Limb (tissue), 2 donors: ENCODE results near the gene FABP3.

Experiments
- DNase-seq, 2 donors: peaks; one replicate each; pipeline ENCODE4 v3.0.0-alpha.2; 2016; ENCODE audit errors: extremely low spot score in 2 of 2

FABP3 gene

DNA sequence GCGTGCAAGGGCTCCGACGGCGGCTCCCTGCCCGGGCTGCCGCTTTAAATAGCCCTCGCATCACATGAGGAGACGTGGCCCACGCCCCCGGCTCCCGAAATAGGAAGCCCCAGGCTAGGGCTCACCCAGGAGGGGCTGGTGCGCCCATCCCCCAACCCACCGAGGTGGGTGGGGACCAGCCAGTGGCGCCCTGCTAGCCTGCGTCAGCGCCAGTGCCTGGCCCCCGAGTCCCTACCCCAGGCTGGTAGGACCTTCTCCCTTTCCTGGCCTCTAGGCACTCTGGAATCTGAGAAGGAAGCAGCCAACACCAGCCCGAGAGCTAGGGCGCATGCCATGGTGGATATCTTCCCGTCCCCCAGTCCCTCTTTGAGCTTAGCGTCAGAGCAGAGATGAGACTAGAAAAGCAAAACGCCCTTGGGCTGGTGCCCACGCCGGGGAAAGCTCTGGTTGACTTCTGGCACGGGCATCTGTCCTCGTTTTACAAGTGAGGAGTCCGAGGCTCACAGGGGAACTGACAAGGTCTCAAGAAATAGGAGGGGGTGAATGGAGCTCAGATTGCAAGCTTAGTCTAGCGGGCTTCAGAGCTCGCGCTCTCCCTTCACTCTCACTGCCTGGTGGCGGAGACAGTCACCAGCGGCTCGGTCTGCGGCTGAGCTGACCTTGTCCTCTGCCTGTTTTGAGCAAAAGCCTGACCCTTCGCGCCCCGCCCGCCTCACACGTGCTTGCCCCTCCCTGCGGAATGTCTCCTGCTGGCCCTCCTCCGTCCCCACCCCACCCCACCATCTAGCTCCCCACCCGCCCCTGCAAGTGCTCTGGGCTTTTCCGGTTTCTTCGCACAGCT is at the start of gene FABP3:
Gene FABP3 (minus strand): TSS at position 21 of the 841 bp plus-strand sequence. CDS start 62 bp downstream, outside the sequence.
- DNase-seq, result peak; percentile 79 to 83

DNA sequence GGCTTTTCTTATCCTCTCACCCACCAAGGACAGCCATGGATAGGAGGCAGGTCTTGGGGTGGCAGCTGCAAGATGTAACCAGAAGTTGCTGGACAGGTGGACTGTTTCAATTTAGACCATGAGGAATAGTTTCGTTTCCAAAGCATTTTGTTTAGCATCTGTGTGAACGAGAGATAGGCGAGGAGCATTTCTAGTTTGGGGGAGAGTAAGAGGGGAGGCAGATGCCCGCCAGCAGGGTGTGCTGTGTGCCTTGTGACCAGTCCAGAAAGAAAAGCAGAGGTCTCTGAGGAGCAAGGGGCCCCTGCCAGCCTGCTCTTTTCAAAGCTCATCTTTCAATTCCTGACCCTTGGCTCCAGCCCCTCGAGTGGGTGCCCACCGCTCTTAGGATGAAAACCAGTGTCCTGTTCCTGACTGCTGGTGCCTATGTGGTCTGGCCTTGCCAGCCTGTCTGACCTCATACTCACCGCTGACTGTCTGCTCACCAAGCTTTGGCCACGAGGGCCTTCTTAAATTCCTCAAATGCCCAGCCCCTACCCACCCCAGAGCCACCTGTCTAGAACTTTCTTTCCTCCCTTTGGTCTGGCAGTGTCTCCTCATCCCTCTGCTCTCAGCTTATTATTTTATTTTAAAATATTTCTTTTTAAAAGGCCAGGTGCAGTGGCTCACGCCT is 48.6 kb upstream of the FABP3 start:
- peak in 1 of 2 donors; percentile 45 for DNase-seq

- no peak for DNase-seq
These were observed 47.8 kb upstream of the FABP3 start for GRCh38 chr1:31420716-31421115.

GRCh38 chr1:31418626-31419323 is 45.9 kb upstream of the FABP3 start:
- no peak for DNase-seq

DNA sequence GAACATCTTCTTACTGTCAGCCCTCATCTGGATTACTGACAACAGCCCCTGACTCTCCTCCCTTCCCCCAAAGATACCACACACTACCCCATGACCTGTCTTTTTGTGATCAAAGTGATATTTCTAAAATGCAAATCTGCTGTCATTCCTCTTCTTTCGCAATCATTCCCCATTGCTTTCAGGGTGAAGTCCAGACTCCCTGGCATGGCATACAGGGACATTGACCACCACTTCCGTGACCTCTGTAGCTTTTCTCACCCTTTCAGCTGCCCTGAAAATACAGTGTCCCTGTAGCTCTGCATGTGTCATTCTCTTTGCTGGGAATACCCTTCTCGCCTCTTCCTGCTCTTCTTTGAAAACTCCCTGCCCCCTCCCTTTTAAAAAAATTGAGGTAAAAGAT is 44.3 kb upstream of the FABP3 start:
- DNase-seq, result no peak

GRCh38 chr1:31416101-31416736 is 43.3 kb upstream of the FABP3 start:
- DNase-seq, result no peak

- DNase-seq, result no peak
These were observed 42.8 kb upstream of the FABP3 start for GRCh38 chr1:31415658-31416057.

- DNase-seq, result no peak
These were observed 42.1 kb upstream of the FABP3 start for GRCh38 chr1:31414980-31415370.

- DNase-seq, result peak; percentile 67 to 85
These were observed 40.6 kb upstream of the FABP3 start for GRCh38 chr1:31413405-31414001.

GRCh38 chr1:31412732-31413404 is 40.0 kb upstream of the FABP3 start, which contains the start of gene SERINC2:
SERINC2 (plus strand) TSS chr1:31413213; CDS start chr1:31413266, 53 bp downstream.
- DNase-seq, result no peak

- DNase-seq, result no peak
These were observed 39.3 kb upstream of the FABP3 start for GRCh38 chr1:31412205-31412604.

DNA sequence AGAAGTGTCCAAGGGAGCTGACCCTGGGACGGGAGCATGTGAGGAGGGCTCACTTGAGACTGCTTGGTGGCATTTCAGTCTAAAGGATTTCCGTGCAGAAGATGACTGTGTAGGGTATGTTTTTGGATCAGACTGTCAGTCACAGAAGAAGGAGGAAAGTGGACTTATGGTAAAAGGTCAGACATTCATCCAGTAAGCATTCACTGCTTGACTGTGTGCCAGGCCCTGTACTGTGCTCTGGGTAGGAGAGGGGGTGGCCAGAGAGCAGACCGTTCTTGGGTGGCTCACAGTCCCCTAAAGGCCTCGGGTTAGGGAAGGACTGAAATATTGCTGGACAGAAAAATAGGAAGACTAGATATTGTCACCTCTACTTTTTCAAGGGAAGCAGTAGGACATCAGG is 38.0 kb upstream of the FABP3 start:
- no peak for DNase-seq

- no peak for DNase-seq
These were observed 37.3 kb upstream of the FABP3 start for GRCh38 chr1:31409946-31410858.

DNA sequence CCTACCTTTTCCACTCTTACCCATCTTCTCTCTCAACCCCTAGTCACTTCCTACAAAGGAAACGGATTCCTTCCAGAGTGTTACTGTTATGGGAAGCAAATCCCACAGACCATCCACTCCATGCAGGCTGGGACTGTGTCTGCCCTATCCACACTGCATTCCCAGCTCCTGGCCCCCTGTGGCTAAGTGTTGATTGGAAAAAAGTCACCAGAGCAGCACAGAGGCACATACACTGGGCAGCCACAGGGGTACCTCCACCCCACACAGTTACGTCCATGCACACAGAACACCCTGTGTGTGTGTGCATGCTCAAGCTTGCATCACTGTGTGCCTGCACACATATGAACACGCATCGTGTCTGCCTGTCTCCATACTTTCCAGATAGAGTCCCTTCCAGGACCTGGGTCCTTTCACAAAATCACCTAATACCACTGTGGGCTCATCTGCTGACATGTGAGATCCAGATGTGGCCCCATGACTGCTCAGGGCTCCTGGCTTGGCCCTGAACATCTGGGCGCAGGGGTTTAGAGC is 36.0 kb upstream of the FABP3 start:
- no peak for DNase-seq

DNA sequence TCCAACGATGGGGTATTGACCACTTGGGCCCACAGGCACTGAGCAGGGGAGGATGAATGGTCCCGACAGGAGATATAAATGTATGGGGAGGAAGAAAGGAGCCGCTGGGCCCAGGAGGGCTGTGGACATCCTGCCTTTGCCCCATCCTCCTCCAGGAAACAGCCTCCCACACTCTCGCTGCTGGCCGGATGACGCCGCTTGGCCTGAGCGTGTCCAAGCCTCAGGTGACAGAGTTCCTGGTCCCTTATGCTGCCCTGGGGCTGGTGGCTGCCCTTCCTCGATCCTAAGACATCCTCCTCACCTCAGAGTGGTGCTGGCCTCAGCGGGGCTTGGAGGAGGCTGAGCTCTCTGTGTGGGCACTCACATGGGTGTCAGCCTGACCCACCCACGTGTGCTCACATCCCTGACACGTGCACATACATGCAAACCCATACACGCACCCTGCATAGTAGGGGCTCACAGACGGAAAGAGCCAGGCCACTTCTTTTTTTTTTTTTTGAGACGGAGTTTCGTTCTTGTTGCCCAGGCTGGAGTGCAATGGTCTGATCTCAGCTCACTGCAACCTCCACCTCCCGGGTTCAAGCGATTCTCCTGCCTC is 34.3 kb upstream of the FABP3 start:
- DNase-seq, result no peak

- peak; percentile 47 to 53 for DNase-seq
These were observed 32.8 kb upstream of the FABP3 start for GRCh38 chr1:31405578-31406245.

- DNase-seq, result no peak
These were observed 28.4 kb upstream of the FABP3 start for GRCh38 chr1:31401241-31401640.

GRCh38 chr1:31400393-31400792 is 27.5 kb upstream of the FABP3 start:
- DNase-seq, result no peak
